ENCODE measurements around the gene FMR1NB.

GRCh38 chrX:147945286-147945685, 35.9 kb upstream of the FMR1NB start:
- no peak for TF ChIP-seq FOSL1 (CRISPR knock-in tag; IDR thresholded peaks at IDR 0.05; ENCODE audit: borderline replicate concordance)
- TF ChIP-seq, protein P1, sequence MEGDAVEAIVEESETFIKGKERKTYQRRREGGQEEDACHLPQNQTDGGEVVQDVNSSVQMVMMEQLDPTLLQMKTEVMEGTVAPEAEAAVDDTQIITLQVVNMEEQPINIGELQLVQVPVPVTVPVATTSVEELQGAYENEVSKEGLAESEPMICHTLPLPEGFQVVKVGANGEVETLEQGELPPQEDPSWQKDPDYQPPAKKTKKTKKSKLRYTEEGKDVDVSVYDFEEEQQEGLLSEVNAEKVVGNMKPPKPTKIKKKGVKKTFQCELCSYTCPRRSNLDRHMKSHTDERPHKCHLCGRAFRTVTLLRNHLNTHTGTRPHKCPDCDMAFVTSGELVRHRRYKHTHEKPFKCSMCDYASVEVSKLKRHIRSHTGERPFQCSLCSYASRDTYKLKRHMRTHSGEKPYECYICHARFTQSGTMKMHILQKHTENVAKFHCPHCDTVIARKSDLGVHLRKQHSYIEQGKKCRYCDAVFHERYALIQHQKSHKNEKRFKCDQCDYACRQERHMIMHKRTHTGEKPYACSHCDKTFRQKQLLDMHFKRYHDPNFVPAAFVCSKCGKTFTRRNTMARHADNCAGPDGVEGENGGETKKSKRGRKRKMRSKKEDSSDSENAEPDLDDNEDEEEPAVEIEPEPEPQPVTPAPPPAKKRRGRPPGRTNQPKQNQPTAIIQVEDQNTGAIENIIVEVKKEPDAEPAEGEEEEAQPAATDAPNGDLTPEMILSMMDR (CRISPR knock-in tag; IDR thresholded peaks at IDR 0.05) = no peak
- TF ChIP-seq, protein P2, sequence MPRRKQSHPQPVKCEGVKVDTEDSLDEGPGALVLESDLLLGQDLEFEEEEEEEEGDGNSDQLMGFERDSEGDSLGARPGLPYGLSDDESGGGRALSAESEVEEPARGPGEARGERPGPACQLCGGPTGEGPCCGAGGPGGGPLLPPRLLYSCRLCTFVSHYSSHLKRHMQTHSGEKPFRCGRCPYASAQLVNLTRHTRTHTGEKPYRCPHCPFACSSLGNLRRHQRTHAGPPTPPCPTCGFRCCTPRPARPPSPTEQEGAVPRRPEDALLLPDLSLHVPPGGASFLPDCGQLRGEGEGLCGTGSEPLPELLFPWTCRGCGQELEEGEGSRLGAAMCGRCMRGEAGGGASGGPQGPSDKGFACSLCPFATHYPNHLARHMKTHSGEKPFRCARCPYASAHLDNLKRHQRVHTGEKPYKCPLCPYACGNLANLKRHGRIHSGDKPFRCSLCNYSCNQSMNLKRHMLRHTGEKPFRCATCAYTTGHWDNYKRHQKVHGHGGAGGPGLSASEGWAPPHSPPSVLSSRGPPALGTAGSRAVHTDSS (CRISPR knock-in tag; conservative IDR thresholded peaks at IDR 0.05) = no peak
- TF ChIP-seq, protein P3, sequence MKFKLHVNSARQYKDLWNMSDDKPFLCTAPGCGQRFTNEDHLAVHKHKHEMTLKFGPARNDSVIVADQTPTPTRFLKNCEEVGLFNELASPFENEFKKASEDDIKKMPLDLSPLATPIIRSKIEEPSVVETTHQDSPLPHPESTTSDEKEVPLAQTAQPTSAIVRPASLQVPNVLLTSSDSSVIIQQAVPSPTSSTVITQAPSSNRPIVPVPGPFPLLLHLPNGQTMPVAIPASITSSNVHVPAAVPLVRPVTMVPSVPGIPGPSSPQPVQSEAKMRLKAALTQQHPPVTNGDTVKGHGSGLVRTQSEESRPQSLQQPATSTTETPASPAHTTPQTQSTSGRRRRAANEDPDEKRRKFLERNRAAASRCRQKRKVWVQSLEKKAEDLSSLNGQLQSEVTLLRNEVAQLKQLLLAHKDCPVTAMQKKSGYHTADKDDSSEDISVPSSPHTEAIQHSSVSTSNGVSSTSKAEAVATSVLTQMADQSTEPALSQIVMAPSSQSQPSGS (CRISPR knock-in tag; IDR thresholded peaks at IDR 0.05) = no peak
- TF ChIP-seq, protein P4, sequence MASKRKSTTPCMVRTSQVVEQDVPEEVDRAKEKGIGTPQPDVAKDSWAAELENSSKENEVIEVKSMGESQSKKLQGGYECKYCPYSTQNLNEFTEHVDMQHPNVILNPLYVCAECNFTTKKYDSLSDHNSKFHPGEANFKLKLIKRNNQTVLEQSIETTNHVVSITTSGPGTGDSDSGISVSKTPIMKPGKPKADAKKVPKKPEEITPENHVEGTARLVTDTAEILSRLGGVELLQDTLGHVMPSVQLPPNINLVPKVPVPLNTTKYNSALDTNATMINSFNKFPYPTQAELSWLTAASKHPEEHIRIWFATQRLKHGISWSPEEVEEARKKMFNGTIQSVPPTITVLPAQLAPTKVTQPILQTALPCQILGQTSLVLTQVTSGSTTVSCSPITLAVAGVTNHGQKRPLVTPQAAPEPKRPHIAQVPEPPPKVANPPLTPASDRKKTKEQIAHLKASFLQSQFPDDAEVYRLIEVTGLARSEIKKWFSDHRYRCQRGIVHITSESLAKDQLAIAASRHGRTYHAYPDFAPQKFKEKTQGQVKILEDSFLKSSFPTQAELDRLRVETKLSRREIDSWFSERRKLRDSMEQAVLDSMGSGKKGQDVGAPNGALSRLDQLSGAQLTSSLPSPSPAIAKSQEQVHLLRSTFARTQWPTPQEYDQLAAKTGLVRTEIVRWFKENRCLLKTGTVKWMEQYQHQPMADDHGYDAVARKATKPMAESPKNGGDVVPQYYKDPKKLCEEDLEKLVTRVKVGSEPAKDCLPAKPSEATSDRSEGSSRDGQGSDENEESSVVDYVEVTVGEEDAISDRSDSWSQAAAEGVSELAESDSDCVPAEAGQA (IDR thresholded peaks at IDR 0.05; ENCODE audit: low read depth) = no peak
- TF ChIP-seq, protein P4 (CRISPR knock-in tag; IDR thresholded peaks at IDR 0.05; ENCODE audit: borderline replicate concordance) = no peak
- no peak for TF ChIP-seq IRF2 (CRISPR knock-in tag; IDR thresholded peaks at IDR 0.05)
- no peak for TF ChIP-seq ATF4 (CRISPR knock-in tag; IDR thresholded peaks at IDR 0.05)
